SU-DHL-6 (cell line): Measurements from ENCODE around the gene PTPN1.

Experiments used
- H2AFZ ChIP-seq: fragments of 200-600 bp; sonication (generic); 2 replicates; pipeline ENCODE4 v1.6.1; 2014; ENCODE audit warnings: low read depth, mild to moderate bottlenecking, moderate library complexity, mixed read lengths, antibody characterized with exemption, low read length; ENCODE audit not compliant: severe bottlenecking
- H3F3A ChIP-seq: fragments of 200-600 bp; shearing (Covaris generic); 2 replicates; pipeline ENCODE4 v1.6.0; 2016; ENCODE audit warnings: antibody characterized with exemption, mild to moderate bottlenecking; ENCODE audit not compliant: insufficient read depth
- H3K27ac ChIP-seq: fragments of 200-600 bp; sonication (generic); 2 replicates; pipeline ENCODE4 v1.5.1; 2016; ENCODE audit warnings: low read depth, mild to moderate bottlenecking, low read length, moderate library complexity, mixed read lengths
- H3K27me3 ChIP-seq: fragments of 200-600 bp; sonication (generic), shearing (Covaris generic); 2 replicates; pipeline ENCODE4 v1.6.0; 2014; ENCODE audit warnings: mild to moderate bottlenecking, low read length
- H3K36me3 ChIP-seq: fragments of 200-600 bp; sonication (generic); 2 replicates; pipeline ENCODE4 v1.6.1; 2014; ENCODE audit warnings: mild to moderate bottlenecking, low read length, mixed read lengths
- H3K4me2 ChIP-seq: fragments of 300-600, 200-600 bp; shearing (Covaris generic), sonication (generic); 2 replicates; pipeline ENCODE4 v1.6.0; 2014; ENCODE audit warnings: low read length, low read depth, mild to moderate bottlenecking; ENCODE audit not compliant: poor library complexity, severe bottlenecking
- H3K4me3 ChIP-seq: fragments of 200-600 bp; sonication (generic); 2 replicates; pipeline ENCODE4 v1.5.1; 2014; ENCODE audit warnings: antibody characterized with exemption, low read length, mild to moderate bottlenecking, mixed read lengths; ENCODE audit not compliant: insufficient read depth, poor library complexity, severe bottlenecking
- H3K79me2 ChIP-seq: fragments of 200-600 bp; sonication (generic); 2 replicates; pipeline ENCODE4 v1.6.1; 2014; ENCODE audit warnings: mild to moderate bottlenecking, low read length, moderate library complexity; ENCODE audit not compliant: insufficient read depth
- H3K9ac ChIP-seq: fragments of 200-600 bp; sonication (generic); 2 replicates; pipeline ENCODE4 v1.7.0; 2014; ENCODE audit warnings: mild to moderate bottlenecking, low read length
- H3K9me2 ChIP-seq: fragments of 200-600 bp; sonication (generic); replicated peaks from 2 replicates; pipeline ENCODE4 v1.6.1; 2014; ENCODE audit warnings: low read length; ENCODE audit not compliant: insufficient read depth
- H3K9me3 ChIP-seq: fragments of 200-600 bp; sonication (generic); 2 replicates; pipeline ENCODE4 v1.6.1; 2014; ENCODE audit warnings: low read length, mixed read lengths; ENCODE audit not compliant: insufficient read depth
- H4K20me1 ChIP-seq: fragments of 200-600 bp; sonication (generic); 2 replicates; pipeline ENCODE4 v1.6.1; 2014; ENCODE audit warnings: low read depth, mild to moderate bottlenecking, antibody characterized with exemption, low read length, moderate library complexity, mixed read lengths
- EZH2phosphoT487 ChIP-seq: fragments of 200-600 bp; sonication (generic), shearing (Covaris generic); conservative IDR thresholded peaks from 2 replicates; pipeline ENCODE4 v1.6.1; 2018; ENCODE audit warnings: mild to moderate bottlenecking, antibody characterized with exemption, low read length, moderate library complexity, mixed read lengths
- TF ChIP-seq, protein P1 (sequence below): fragments of 200-600 bp; sonication (generic); IDR thresholded peaks from one replicate; pipeline ENCODE4 v1.5.1; 2017; ENCODE audit warnings: antibody characterized with exemption, mild to moderate bottlenecking, low read length, moderate library complexity; ENCODE audit not compliant: insufficient read depth, poor library complexity, severe bottlenecking

The PTPN1 gene

DNA sequence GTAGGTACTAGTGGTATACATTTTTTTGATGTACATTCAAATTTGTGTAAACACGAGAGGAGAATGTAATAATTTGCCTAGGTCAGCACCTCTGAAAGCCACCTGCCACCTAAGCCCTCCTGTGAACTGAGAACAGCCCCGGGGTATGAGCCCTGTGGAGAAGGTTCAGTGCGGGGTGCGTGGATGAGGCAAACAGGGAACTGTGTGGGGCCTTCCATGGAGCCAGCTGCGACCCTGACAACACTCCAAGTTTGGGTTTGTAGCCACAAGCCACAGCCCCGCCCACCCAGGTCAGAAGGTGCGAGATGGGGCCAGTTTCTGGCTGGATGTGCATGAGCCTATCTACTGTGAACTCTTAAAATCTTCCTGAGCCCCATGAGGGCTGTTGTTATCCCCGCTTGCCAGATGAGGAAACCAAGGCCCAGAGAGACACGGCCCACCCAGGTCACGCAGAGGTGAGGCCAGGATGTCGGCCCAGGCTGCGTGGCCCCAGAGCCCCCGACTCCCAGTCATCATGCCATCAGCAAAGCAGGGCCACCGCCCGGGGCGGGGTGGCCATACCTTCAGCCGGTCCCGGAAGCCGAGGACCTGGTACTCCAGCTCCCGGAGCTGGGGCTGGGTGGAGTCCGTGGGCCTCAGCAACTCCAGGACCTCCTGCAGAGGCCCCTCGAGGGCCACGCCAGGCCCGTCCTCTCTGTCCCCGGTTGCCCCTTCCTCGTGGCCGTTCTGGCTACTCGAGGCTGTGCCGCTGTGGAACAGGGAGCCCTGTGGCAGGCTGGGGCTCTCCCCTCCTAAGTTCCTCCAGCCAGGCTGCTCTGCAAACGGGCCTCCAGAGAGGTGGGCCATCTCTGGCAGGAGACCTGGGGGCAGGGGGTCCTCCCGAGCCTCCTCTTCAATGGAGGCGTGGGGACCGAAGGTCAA is 91.6 kb downstream of the PTPN1 start:
- no peaks in the 10 kb centered on the region for H3K27me3 ChIP-seq

DNA sequence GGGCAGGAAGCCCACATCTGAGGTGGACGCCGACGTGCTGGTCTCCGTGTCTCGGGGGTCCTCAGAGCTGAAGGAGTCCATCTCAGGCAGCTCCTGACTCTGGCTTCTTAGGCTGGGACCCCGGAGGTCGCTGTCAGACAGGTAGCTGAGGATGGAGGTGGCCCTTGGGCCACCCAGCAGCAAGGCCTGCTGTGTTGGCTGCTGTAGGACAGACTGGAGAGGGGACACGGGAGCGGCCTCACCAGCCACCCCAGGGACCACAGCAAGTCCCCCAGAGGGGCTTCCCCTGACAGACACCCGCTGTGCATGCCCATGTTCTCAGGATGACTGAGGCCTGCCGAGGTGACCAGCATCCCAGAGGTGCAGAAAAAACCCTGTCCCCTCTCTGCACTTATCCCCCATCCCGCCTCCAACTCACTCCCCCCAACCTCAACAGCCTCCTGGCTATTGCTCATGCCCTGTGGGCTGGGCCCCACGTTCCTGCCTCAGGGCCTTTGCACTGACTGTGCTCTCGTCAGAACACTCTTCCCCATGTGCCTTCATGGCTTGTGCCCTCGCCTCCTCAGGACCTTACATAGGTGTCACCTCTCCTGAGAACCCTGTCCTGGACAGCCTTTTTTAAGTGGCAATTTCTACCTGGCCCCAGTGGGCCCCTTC is 92.4 kb downstream of the PTPN1 start:
- TF ChIP-seq, protein P1, sequence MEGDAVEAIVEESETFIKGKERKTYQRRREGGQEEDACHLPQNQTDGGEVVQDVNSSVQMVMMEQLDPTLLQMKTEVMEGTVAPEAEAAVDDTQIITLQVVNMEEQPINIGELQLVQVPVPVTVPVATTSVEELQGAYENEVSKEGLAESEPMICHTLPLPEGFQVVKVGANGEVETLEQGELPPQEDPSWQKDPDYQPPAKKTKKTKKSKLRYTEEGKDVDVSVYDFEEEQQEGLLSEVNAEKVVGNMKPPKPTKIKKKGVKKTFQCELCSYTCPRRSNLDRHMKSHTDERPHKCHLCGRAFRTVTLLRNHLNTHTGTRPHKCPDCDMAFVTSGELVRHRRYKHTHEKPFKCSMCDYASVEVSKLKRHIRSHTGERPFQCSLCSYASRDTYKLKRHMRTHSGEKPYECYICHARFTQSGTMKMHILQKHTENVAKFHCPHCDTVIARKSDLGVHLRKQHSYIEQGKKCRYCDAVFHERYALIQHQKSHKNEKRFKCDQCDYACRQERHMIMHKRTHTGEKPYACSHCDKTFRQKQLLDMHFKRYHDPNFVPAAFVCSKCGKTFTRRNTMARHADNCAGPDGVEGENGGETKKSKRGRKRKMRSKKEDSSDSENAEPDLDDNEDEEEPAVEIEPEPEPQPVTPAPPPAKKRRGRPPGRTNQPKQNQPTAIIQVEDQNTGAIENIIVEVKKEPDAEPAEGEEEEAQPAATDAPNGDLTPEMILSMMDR: no peak
- TF ChIP-seq EZH2phosphoT487: no peak
- no peak overlapping the region for H3K4me2 ChIP-seq
- H3K27me3 ChIP-seq: no peaks in the 10 kb centered on the region
- H3K9ac ChIP-seq: no peak overlapping the region
- H4K20me1 ChIP-seq: no peaks in the 10 kb centered on the region
- H3K36me3 ChIP-seq: no peaks in the 10 kb centered on the region
- H3F3A ChIP-seq: no peaks in the 10 kb centered on the region
- no peaks in the 10 kb centered on the region for H3K79me2 ChIP-seq
- H3K9me2 ChIP-seq: no peaks in the 10 kb centered on the region
- H3K4me3 ChIP-seq: no peak overlapping the region
- no peak overlapping the region for H3K27ac ChIP-seq
- no peak overlapping the region for H2AFZ ChIP-seq
- H3K9me3 ChIP-seq: no peaks in the 10 kb centered on the region

More for the DNA sequence above, 91.6 kb downstream of the PTPN1 start:
- no peaks in the 10 kb centered on the region for H3K36me3 ChIP-seq
- no peaks in the 10 kb centered on the region for H3F3A ChIP-seq
- no peaks in the 10 kb centered on the region for H3K9me2 ChIP-seq
- no peaks in the 10 kb centered on the region for H3K79me2 ChIP-seq
- no peaks in the 10 kb centered on the region for H4K20me1 ChIP-seq
- H2AFZ ChIP-seq: no peak overlapping the region
- no peak overlapping the region for H3K27ac ChIP-seq
- H3K4me3 ChIP-seq: no peak overlapping the region
- H3K9me3 ChIP-seq: no peaks in the 10 kb centered on the region
- TF ChIP-seq, protein P1: no peak
- H3K4me2 ChIP-seq: no peak overlapping the region
- H3K9ac ChIP-seq: no peak overlapping the region

GRCh38 chr20:50604451-50604850 is 94.3 kb downstream of the PTPN1 start:
- Histone ChIP-seq H3K36me3 (no peaks in the 10 kb centered on the region), H3K4me2 (no peak overlapping the region), H3K79me2 (no peaks in the 10 kb centered on the region), H2AFZ (no peak overlapping the region), H3K4me3 (no peak overlapping the region), H3K9me3 (no peaks in the 10 kb centered on the region), H3K9me2 (no peaks in the 10 kb centered on the region), H3F3A (no peaks in the 10 kb centered on the region), H4K20me1 (no peaks in the 10 kb centered on the region), H3K9ac (no peak overlapping the region), H3K27me3 (no peaks in the 10 kb centered on the region), H3K27ac (no peak overlapping the region)
- TF ChIP-seq EZH2phosphoT487: no peak
- TF ChIP-seq, protein P1: no peak
